Measurements from ENCODE around the gene SMG1. TPM values are rescaled to one million over a fixed set of nuclear protein-coding genes. Genes with fewer than 3 reads are reported as not detected.

SMG1 gene
- total RNA-seq, 1 donor from 2014 or later: 67.1 TPM

DNA sequence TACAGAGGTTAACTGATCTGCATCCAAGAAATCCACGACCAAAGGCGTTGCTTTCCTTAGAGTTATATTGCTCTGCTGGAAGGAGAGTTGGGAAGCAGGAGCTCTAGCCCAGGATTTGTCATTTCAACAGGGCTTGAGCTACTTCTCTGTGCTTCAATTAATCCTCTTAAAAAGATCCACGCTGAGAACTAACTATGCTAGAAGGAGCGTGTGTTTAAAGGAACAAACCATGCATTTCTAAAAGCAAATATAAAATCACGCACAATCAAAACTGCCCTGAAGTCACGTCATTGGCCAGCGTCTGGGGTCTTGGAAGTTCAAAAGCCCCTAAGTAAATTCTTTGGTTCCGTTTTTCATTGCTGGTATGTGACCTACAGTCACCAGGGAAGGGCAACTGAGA lies 125.9 kb downstream of the SMG1 start:
- Histone ChIP-seq H3K4me3 (ENCODE audit: low read depth, low read length) (peak overlapping the region; percentile 99), H3K36me3 (ENCODE audit: control insufficient read depth, insufficient read depth, low read length) (peaks cover 1% of the 10 kb centered on the region), H3K27me3 (ENCODE audit: control insufficient read depth, insufficient read depth, low read length) (no peaks in the 10 kb centered on the region)
- FAIRE-seq: no peak
- TF ChIP-seq, protein P1, sequence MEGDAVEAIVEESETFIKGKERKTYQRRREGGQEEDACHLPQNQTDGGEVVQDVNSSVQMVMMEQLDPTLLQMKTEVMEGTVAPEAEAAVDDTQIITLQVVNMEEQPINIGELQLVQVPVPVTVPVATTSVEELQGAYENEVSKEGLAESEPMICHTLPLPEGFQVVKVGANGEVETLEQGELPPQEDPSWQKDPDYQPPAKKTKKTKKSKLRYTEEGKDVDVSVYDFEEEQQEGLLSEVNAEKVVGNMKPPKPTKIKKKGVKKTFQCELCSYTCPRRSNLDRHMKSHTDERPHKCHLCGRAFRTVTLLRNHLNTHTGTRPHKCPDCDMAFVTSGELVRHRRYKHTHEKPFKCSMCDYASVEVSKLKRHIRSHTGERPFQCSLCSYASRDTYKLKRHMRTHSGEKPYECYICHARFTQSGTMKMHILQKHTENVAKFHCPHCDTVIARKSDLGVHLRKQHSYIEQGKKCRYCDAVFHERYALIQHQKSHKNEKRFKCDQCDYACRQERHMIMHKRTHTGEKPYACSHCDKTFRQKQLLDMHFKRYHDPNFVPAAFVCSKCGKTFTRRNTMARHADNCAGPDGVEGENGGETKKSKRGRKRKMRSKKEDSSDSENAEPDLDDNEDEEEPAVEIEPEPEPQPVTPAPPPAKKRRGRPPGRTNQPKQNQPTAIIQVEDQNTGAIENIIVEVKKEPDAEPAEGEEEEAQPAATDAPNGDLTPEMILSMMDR (IDR thresholded peaks at IDR 0.05; ENCODE audit: insufficient read depth, low read length, severe bottlenecking): no peak
- peak; percentile 7 for DNase-seq (ENCODE audit: low read depth)

DNA sequence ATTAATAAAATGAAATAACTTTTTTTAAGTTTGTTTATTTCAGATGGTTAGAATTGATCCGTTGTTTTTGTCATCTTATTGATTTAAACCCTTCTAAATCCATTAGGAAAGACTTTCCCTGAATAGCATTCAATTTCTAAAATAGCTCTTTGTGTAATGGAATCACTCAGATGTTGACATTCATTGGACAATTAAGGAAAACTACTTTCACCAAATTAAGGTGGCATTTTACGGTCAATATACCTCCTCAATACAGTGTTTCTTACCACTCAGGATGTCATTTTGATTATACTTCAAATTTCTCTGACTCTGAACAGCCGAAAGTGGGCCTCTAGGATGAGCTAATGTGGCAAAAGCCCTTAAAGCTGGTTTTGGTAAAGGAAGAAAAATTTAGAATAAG lies 126.7 kb downstream of the SMG1 start:
- no peaks in the 10 kb centered on the region for H3K27me3 ChIP-seq (ENCODE audit: control insufficient read depth, insufficient read depth, low read length)
- peaks cover 2% of the 10 kb centered on the region for H3K36me3 ChIP-seq (ENCODE audit: control insufficient read depth, insufficient read depth, low read length)
- H3K4me3 ChIP-seq (ENCODE audit: low read depth, low read length): no peak overlapping the region
- TF ChIP-seq, protein P1 (IDR thresholded peaks at IDR 0.05; ENCODE audit: insufficient read depth, low read length, severe bottlenecking): no peak
- no peak for FAIRE-seq
- DNase-seq (ENCODE audit: low read depth): no peak

DNA sequence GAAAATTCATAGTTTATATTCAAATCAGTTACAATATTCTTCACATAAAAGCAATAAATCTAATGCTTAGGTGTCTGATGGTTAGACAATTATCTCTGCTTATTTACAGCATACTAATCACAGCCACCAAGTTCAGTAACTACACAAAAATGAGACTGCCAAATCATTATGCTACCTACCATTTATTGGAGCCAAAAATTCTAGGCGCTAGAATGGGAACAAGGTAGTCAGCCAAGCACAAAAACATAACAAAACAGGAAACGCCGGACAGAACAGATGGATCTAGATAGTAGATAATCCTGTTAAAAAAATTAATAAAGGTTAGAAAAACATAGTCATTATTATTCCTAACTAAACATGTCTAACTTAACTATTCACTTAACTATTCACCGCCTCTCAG lies 128.5 kb downstream of the SMG1 start:
- FAIRE-seq (no peak), DNase-seq (ENCODE audit: low read depth) (no peak)
- no peak overlapping the region for H3K4me3 ChIP-seq (ENCODE audit: low read depth, low read length)
- H3K36me3 ChIP-seq (ENCODE audit: control insufficient read depth, insufficient read depth, low read length): peaks cover 7% of the 10 kb centered on the region
- H3K27me3 ChIP-seq (ENCODE audit: control insufficient read depth, insufficient read depth, low read length): no peaks in the 10 kb centered on the region
- TF ChIP-seq, protein P1 (IDR thresholded peaks at IDR 0.05; ENCODE audit: insufficient read depth, low read length, severe bottlenecking): no peak

DNA sequence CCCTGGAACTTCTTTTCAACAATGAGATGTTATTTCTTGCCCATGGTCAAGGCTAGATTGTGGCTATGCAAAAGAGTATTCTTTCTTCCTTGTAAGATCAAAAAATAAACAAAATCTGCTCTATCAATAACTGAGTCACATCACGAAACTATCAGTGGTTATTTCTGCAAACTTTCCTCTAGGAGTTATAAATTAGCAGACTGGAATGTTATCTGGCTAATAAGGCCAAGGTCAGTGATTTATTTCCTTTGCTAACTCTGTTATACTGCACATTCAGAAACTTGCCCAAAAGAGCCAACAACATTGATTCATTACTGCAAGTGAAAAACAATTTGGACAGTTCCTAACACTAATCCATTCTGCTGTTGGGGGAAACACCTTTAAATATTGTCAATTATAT lies 129.8 kb downstream of the SMG1 start:
- peaks cover 7% of the 10 kb centered on the region for H3K36me3 ChIP-seq (ENCODE audit: control insufficient read depth, insufficient read depth, low read length)

DNA sequence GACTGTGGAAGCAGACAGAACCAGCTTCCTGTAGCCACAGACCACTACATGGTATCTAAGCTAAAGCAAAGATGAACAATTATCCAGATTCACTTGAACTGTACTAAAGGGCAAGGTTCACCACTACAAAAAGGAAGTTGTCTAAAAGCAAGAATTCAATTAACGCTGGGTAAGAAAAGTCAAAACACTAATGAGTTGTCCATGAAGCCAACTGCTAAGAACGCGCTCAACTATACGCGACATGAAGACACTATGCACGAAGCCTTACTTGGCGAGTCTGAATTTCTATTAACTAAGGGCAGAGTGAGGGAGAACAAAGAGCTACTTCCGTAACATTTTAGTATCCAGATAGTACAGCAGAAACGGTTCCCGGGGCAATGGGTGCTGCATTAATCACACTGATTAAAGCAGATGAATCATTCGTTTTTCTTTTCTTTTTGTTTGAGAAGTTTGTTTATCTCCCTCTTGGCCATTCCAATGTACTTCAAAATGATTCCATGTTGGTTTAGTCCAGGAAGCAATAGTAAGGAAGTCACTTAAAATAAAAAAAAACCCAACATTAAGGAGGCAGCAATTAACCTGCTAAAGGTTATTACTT lies 133.3 kb downstream of the SMG1 start:
- DNase-seq (ENCODE audit: low read depth) (peak; percentile 63), FAIRE-seq (no peak)
- H3K27me3 ChIP-seq (ENCODE audit: control insufficient read depth, insufficient read depth, low read length): no peaks in the 10 kb centered on the region
- peaks cover 13% of the 10 kb centered on the region for H3K36me3 ChIP-seq (ENCODE audit: control insufficient read depth, insufficient read depth, low read length)
- TF ChIP-seq, protein P1 (IDR thresholded peaks at IDR 0.05; ENCODE audit: insufficient read depth, low read length, severe bottlenecking): no peak
- no peak overlapping the region for H3K4me3 ChIP-seq (ENCODE audit: low read depth, low read length)

More for the DNA sequence above, 129.8 kb downstream of the SMG1 start:
- Histone ChIP-seq H3K4me3 (ENCODE audit: low read depth, low read length) (no peak overlapping the region), H3K27me3 (ENCODE audit: control insufficient read depth, insufficient read depth, low read length) (no peaks in the 10 kb centered on the region)
- DNase-seq (ENCODE audit: low read depth) (no peak), FAIRE-seq (no peak)
- TF ChIP-seq, protein P1 (IDR thresholded peaks at IDR 0.05; ENCODE audit: insufficient read depth, low read length, severe bottlenecking): no peak
